ENCODE measurements around the gene RALGPS2. TPM values are rescaled to one million over a fixed set of nuclear protein-coding genes. Genes with fewer than 3 reads are reported as not detected.

The RALGPS2 gene
- total RNA-seq, 1 experiment from 2014 or later: 238 TPM

DNA sequence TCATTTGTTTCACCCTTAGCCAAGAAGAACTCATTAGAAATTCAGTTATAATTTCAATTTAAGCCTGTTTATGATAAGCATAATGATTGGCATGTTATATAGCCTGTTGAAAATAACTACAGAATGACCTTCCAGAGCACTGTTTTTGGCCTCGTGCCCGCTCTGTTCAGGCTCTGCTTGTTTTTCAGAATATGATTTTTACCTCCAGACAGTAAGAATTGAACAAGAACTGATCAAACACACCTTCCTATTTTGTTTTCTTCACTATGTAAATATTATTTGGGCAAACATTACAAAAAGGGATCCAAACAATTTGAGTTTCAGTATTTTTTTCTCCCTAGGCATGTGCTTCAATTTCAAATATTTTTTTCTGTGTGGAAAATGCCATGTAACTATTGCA, 193.9 kb downstream of the RALGPS2 start:
- peaks cover 94% of the 10 kb centered on the region for H3K36me3 ChIP-seq (ENCODE audit: insufficient read depth, low read length)
- H3K9me2 ChIP-seq (replicated peaks; ENCODE audit: insufficient read depth, low read length): no peaks in the 10 kb centered on the region
- no peak overlapping the region for H3K4me3 ChIP-seq (ENCODE audit: low read length)
- H4K20me1 ChIP-seq (ENCODE audit: insufficient read depth, low read depth, low read length): no peaks in the 10 kb centered on the region
- no peaks in the 10 kb centered on the region for H3K9me3 ChIP-seq (ENCODE audit: low read length)
- H3K27me3 ChIP-seq (ENCODE audit: low read length): no peaks in the 10 kb centered on the region
- H2AFZ ChIP-seq (ENCODE audit: low read length): no peak overlapping the region
- H3K4me2 ChIP-seq (ENCODE audit: low read depth, low read length, poor library complexity, severe bottlenecking): no peak overlapping the region
- H3K27ac ChIP-seq (ENCODE audit: low read length): no peak overlapping the region
- H3K79me2 ChIP-seq (ENCODE audit: low read length): no peaks in the 10 kb centered on the region; the same call in 1 of the 2 replicates
- H3K4me1 ChIP-seq (ENCODE audit: low read length): peaks cover 51% of the 10 kb centered on the region
- DNase-seq: no peak
- H3K9ac ChIP-seq (ENCODE audit: low read length): no peak overlapping the region

DNA sequence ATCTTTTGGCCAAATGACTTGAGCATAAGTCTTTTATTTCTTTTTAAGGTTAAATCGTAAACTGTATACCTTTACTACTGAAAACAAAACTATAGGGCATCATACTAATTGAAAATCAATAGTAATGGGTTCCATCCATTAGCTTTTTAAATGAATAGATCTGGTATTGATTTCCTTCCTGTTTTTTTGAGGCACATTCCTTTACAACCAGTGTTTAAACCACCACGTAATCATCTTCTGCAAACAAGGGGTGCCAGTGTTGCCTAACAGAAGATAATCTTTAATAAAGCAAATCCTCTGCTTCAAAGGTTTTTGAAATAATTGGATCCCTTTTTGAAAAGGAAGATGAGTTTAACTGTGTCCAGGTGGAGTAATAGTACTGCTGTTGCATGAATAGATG, 194.5 kb downstream of the RALGPS2 start:
- Histone ChIP-seq H3K9me3 (ENCODE audit: low read length) (peaks cover 5% of the 10 kb centered on the region; the same call in 1 of the 2 replicates), H3K4me1 (ENCODE audit: low read length) (peaks cover 53% of the 10 kb centered on the region), H3K9ac (ENCODE audit: low read length) (no peak overlapping the region), H3K4me2 (ENCODE audit: low read depth, low read length, poor library complexity, severe bottlenecking) (no peak overlapping the region), H3K79me2 (ENCODE audit: low read length) (no peaks in the 10 kb centered on the region; the same call in 1 of the 2 replicates), H3K36me3 (ENCODE audit: insufficient read depth, low read length) (peaks cover 94% of the 10 kb centered on the region), H3K27me3 (ENCODE audit: low read length) (no peaks in the 10 kb centered on the region), H2AFZ (ENCODE audit: low read length) (no peak overlapping the region), H3K9me2 (replicated peaks; ENCODE audit: insufficient read depth, low read length) (no peaks in the 10 kb centered on the region), H3K4me3 (ENCODE audit: low read length) (no peak overlapping the region), H3K27ac (ENCODE audit: low read length) (no peak overlapping the region), H4K20me1 (ENCODE audit: insufficient read depth, low read depth, low read length) (no peaks in the 10 kb centered on the region)
- no peak for DNase-seq

DNA sequence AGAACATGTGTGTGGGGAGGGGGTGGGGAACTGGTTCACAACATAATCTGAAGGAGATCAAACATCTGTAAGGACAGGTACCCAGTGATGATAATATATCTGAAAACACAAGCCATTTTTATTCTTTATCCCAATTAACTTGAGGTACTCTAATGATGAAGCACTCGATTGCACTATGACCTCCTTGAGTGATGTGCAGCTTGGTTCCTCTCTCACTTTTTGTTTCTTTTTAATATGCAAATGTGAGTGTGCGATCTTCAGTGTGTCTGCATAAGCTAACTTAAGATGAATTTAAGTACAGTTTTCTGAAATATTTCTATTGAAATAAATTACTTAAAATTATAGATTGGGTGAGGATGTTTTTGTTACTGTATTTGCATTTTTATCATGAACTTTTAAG, 196.5 kb downstream of the RALGPS2 start:
- no peaks in the 10 kb centered on the region for H4K20me1 ChIP-seq (ENCODE audit: insufficient read depth, low read depth, low read length)
- peak; percentile 59 for DNase-seq
- H3K9me2 ChIP-seq (replicated peaks; ENCODE audit: insufficient read depth, low read length): no peaks in the 10 kb centered on the region
- H3K27ac ChIP-seq (ENCODE audit: low read length): no peak overlapping the region
- no peak overlapping the region for H3K4me2 ChIP-seq (ENCODE audit: low read depth, low read length, poor library complexity, severe bottlenecking)
- H3K36me3 ChIP-seq (ENCODE audit: insufficient read depth, low read length): peaks cover 85% of the 10 kb centered on the region
- H3K4me1 ChIP-seq (ENCODE audit: low read length): peaks cover 61% of the 10 kb centered on the region
- H3K27me3 ChIP-seq (ENCODE audit: low read length): no peaks in the 10 kb centered on the region
- H3K4me3 ChIP-seq (ENCODE audit: low read length): no peak overlapping the region
- H3K9ac ChIP-seq (ENCODE audit: low read length): no peak overlapping the region
- no peaks in the 10 kb centered on the region for H3K79me2 ChIP-seq (ENCODE audit: low read length)
- no peak overlapping the region for H2AFZ ChIP-seq (ENCODE audit: low read length)
- peaks cover 6% of the 10 kb centered on the region; the same call in 1 of the 2 replicates for H3K9me3 ChIP-seq (ENCODE audit: low read length)

DNA sequence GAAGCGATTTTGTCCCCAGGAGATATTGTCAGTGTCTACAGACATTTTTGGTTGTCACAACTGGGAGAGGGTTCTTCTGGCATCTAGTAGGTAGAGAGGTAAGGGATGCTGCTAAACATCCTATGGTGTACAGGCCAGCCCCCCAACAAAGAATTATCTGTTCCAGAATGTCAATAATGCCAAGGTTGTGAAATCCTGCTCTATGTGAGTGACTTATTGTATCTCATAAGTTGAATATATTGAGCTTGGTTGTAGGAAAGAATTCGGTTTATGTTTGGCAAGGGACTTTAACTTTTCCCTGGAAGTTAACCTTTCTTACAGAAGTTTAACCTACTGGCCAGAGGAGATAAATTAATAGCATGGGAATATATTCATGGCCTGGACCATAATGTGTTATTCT, 198.5 kb downstream of the RALGPS2 start:
- H3K9me2 ChIP-seq (replicated peaks; ENCODE audit: insufficient read depth, low read length): no peaks in the 10 kb centered on the region
- H3K36me3 ChIP-seq (ENCODE audit: insufficient read depth, low read length): peaks cover 72% of the 10 kb centered on the region
- no peaks in the 10 kb centered on the region for H4K20me1 ChIP-seq (ENCODE audit: insufficient read depth, low read depth, low read length)
- H3K9ac ChIP-seq (ENCODE audit: low read length): no peak overlapping the region
- H3K4me3 ChIP-seq (ENCODE audit: low read length): no peak overlapping the region
- H3K79me2 ChIP-seq (ENCODE audit: low read length): no peaks in the 10 kb centered on the region
- DNase-seq: no peak
- no peak overlapping the region for H3K27ac ChIP-seq (ENCODE audit: low read length)
- H3K27me3 ChIP-seq (ENCODE audit: low read length): no peaks in the 10 kb centered on the region
- no peak overlapping the region for H2AFZ ChIP-seq (ENCODE audit: low read length)
- H3K4me1 ChIP-seq (ENCODE audit: low read length): peaks cover 76% of the 10 kb centered on the region
- H3K9me3 ChIP-seq (ENCODE audit: low read length): peaks cover 6% of the 10 kb centered on the region; the same call in 1 of the 2 replicates
- H3K4me2 ChIP-seq (ENCODE audit: low read depth, low read length, poor library complexity, severe bottlenecking): peak overlapping the region; percentile 2

- Histone ChIP-seq H3K9me3 (ENCODE audit: low read length) (peaks cover 6% of the 10 kb centered on the region; the same call in 1 of the 2 replicates), H3K9me2 (replicated peaks; ENCODE audit: insufficient read depth, low read length) (no peaks in the 10 kb centered on the region)
These were observed 201.0 kb downstream of the RALGPS2 start for GRCh38 chr1:178926046-178926445.

GRCh38 chr1:178927003-178927402, 202.0 kb downstream of the RALGPS2 start:
- Histone ChIP-seq H3K36me3 (ENCODE audit: insufficient read depth, low read length) (peaks cover 48% of the 10 kb centered on the region), H3K27ac (ENCODE audit: low read length) (no peak overlapping the region), H3K4me2 (ENCODE audit: low read depth, low read length, poor library complexity, severe bottlenecking) (no peak overlapping the region), H3K27me3 (ENCODE audit: low read length) (no peaks in the 10 kb centered on the region), H2AFZ (ENCODE audit: low read length) (no peak overlapping the region), H3K4me1 (ENCODE audit: low read length) (peaks cover 95% of the 10 kb centered on the region), H3K9me3 (ENCODE audit: low read length) (peaks cover 6% of the 10 kb centered on the region; the same call in 1 of the 2 replicates), H3K9ac (ENCODE audit: low read length) (no peak overlapping the region), H3K79me2 (ENCODE audit: low read length) (no peaks in the 10 kb centered on the region), H4K20me1 (ENCODE audit: insufficient read depth, low read depth, low read length) (0 out of 2 replicates have a peak, but pooled peaks cover 1% of the 10 kb centered on the region), H3K4me3 (ENCODE audit: low read length) (no peak overlapping the region), H3K9me2 (replicated peaks; ENCODE audit: insufficient read depth, low read length) (no peaks in the 10 kb centered on the region)
- no peak for DNase-seq

More at GRCh38 chr1:178926046-178926445, 201.0 kb downstream of the RALGPS2 start:
- peak overlapping the region; percentile 60 for H3K27ac ChIP-seq (ENCODE audit: low read length)
- no peak overlapping the region; the same call in 1 of the 2 replicates for H3K4me3 ChIP-seq (ENCODE audit: low read length)
- no peaks in the 10 kb centered on the region for H4K20me1 ChIP-seq (ENCODE audit: insufficient read depth, low read depth, low read length)
- peaks cover 89% of the 10 kb centered on the region for H3K4me1 ChIP-seq (ENCODE audit: low read length)
- H3K79me2 ChIP-seq (ENCODE audit: low read length): no peaks in the 10 kb centered on the region
- no peaks in the 10 kb centered on the region for H3K27me3 ChIP-seq (ENCODE audit: low read length)
- no peak overlapping the region for H2AFZ ChIP-seq (ENCODE audit: low read length)
- peak; percentile 70 for DNase-seq
- H3K36me3 ChIP-seq (ENCODE audit: insufficient read depth, low read length): peaks cover 57% of the 10 kb centered on the region
- H3K4me2 ChIP-seq (ENCODE audit: low read depth, low read length, poor library complexity, severe bottlenecking): peak overlapping the region; percentile 48
- no peak overlapping the region for H3K9ac ChIP-seq (ENCODE audit: low read length)

GRCh38 chr1:178928041-178928440, 203.0 kb downstream of the RALGPS2 start:
- no peaks in the 10 kb centered on the region for H3K79me2 ChIP-seq (ENCODE audit: low read length)
- H3K36me3 ChIP-seq (ENCODE audit: insufficient read depth, low read length): peaks cover 44% of the 10 kb centered on the region
- H3K4me1 ChIP-seq (ENCODE audit: low read length): peaks cover 96% of the 10 kb centered on the region
- no peak overlapping the region for H2AFZ ChIP-seq (ENCODE audit: low read length)
- no peak overlapping the region for H3K9ac ChIP-seq (ENCODE audit: low read length)
- H3K4me2 ChIP-seq (ENCODE audit: low read depth, low read length, poor library complexity, severe bottlenecking): no peak overlapping the region
- no peak overlapping the region for H3K4me3 ChIP-seq (ENCODE audit: low read length)
- H3K27me3 ChIP-seq (ENCODE audit: low read length): no peaks in the 10 kb centered on the region
- peaks cover 9% of the 10 kb centered on the region; the same call in 1 of the 2 replicates for H4K20me1 ChIP-seq (ENCODE audit: insufficient read depth, low read depth, low read length)
- no peak overlapping the region for H3K27ac ChIP-seq (ENCODE audit: low read length)
- H3K9me2 ChIP-seq (replicated peaks; ENCODE audit: insufficient read depth, low read length): no peaks in the 10 kb centered on the region
- H3K9me3 ChIP-seq (ENCODE audit: low read length): peaks cover 6% of the 10 kb centered on the region; the same call in 1 of the 2 replicates
- no peak for DNase-seq

DNA sequence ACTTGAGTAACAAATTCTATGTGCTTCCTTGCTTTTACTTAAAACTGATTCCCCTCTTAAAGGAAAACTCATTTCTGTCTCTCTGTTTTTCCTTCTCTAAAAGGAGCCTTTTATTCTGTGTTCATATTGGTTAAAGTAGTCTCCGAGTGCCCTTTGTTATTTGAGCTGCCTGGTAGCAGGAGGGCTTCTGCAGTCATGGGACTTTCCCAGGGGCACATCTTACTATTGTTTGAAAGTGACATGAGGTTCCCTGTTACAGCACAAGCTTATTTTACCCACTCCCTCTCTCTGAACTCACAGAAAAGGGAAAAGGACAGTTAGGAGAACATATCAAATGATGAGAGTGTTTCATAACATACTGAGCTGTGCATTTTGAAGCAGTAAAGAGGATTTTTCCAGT, 203.9 kb downstream of the RALGPS2 start:
- Histone ChIP-seq H3K4me2 (ENCODE audit: low read depth, low read length, poor library complexity, severe bottlenecking) (no peak overlapping the region), H3K9me3 (ENCODE audit: low read length) (peaks cover 6% of the 10 kb centered on the region; the same call in 1 of the 2 replicates), H3K27ac (ENCODE audit: low read length) (peak overlapping the region; percentile 7; the same call in 1 of the 2 replicates), H4K20me1 (ENCODE audit: insufficient read depth, low read depth, low read length) (peaks cover 9% of the 10 kb centered on the region; the same call in 1 of the 2 replicates), H3K79me2 (ENCODE audit: low read length) (no peaks in the 10 kb centered on the region), H2AFZ (ENCODE audit: low read length) (no peak overlapping the region), H3K9ac (ENCODE audit: low read length) (no peak overlapping the region), H3K27me3 (ENCODE audit: low read length) (no peaks in the 10 kb centered on the region), H3K4me1 (ENCODE audit: low read length) (peaks cover 96% of the 10 kb centered on the region), H3K36me3 (ENCODE audit: insufficient read depth, low read length) (peaks cover 34% of the 10 kb centered on the region), H3K4me3 (ENCODE audit: low read length) (no peak overlapping the region), H3K9me2 (replicated peaks; ENCODE audit: insufficient read depth, low read length) (no peaks in the 10 kb centered on the region)
- DNase-seq: no peak
